Transverse colon (tissue), 3 donors: ENCODE measurements around the gene SLC29A3.

Source experiments
- CTCF ChIP-seq, 5 experiments: fragments of 200-600 bp in 3 of 5; fragments of 450-650 bp in 2 of 5; sonication (generic) in 3 of 5; IDR thresholded peaks; 1 replicate in 2 of 5; 2 replicates in 3 of 5; pipeline ENCODE4 v1.5.1; 2016 to 2017; ENCODE audit warnings: antibody characterized with exemption in 5 of 5, inconsistent platforms in 3 of 5, mild to moderate bottlenecking in 2 of 5, moderate library complexity in 1 of 5
- POLR2A ChIP-seq: fragments of 450-650 bp; IDR thresholded peaks from one replicate; pipeline ENCODE4 v1.6.1; 2016; ENCODE audit warnings: antibody characterized with exemption, mild to moderate bottlenecking, moderate library complexity

- no peak for TF ChIP-seq CTCF (IDR thresholded peaks at IDR 0.05)
- TF ChIP-seq POLR2A: no peak
Observed at GRCh38 chr10:71382028-71382427, 63.0 kb downstream of the SLC29A3 start.
